HEK293 (cell line): ENCODE results near the gene TTLL4.

Experiments used
- CTCF ChIA-PET: fragments of 350-600 bp; formaldehyde crosslinking; extraction: SDS; loops from one replicate; lab custom pipeline; 2021; ENCODE audit warnings: antibody characterized with exemption; lab: Yijun Ruan, JAX
- POLR2A ChIA-PET: fragments of 300-600 bp; formaldehyde crosslinking; extraction: SDS; loops from one replicate; lab custom pipeline; 2020; ENCODE audit warnings: antibody characterized with exemption, inconsistent platforms; lab: Yijun Ruan, JAX
- H3K27ac ChIP-seq: fragments of 200-500 bp; sonication (Bioruptor generic); 2 replicates; pipeline ENCODE4 v1.5.1; 2014; ENCODE audit warnings: low read depth, low read length, control low read depth, inconsistent platforms; ENCODE audit errors: extremely low read depth
- H3K36me3 ChIP-seq, 2 experiments: fragments of 200-500 bp in 1 of 2; sonication (Bioruptor generic) in 1 of 2; 1 replicate in 1 of 2; 2 replicates in 1 of 2; pipeline ENCODE4 v1.5.1; 2014 to 2017; ENCODE audit warnings: inconsistent platforms in 2 of 2, low read length in 2 of 2; ENCODE audit not compliant: control insufficient read depth in 2 of 2, insufficient read depth in 1 of 2
- H3K4me1 ChIP-seq: fragments of 200-500 bp; sonication (Bioruptor generic); 2 replicates; pipeline ENCODE4 v1.5.1; 2014; ENCODE audit warnings: mild to moderate bottlenecking, low read length, inconsistent platforms; ENCODE audit not compliant: control insufficient read depth, insufficient read depth
- H3K4me3 ChIP-seq: 2 replicates; pipeline ENCODE4 v1.5.1; 2011; ENCODE audit warnings: low read depth, mild to moderate bottlenecking, control low read depth, low read length, moderate library complexity
- H3K9me3 ChIP-seq: fragments of 200-500 bp; sonication (Bioruptor generic); 2 replicates; pipeline ENCODE4 v1.5.1; 2014; ENCODE audit warnings: low read depth, low read length, inconsistent platforms; ENCODE audit not compliant: control insufficient read depth, insufficient read depth
- BCL11A ChIP-seq: fragments of 450-650 bp; formaldehyde crosslinking; IDR thresholded peaks from 2 replicates; pipeline ENCODE4 v1.5.1; 2016; ENCODE audit warnings: low read depth, missing biosample characterization, missing genetic modification characterization
- EGR2 ChIP-seq: fragments of 450-650 bp; formaldehyde crosslinking; IDR thresholded peaks from 2 replicates; pipeline ENCODE4 v1.5.1; 2016; ENCODE audit warnings: low read depth, missing biosample characterization, missing genetic modification characterization
- FEZF1 ChIP-seq: fragments of 450-650 bp; formaldehyde crosslinking; IDR thresholded peaks from 2 replicates; pipeline ENCODE4 v1.5.1; 2016; ENCODE audit warnings: missing biosample characterization, missing genetic modification characterization
- KLF10 ChIP-seq: fragments of 450-650 bp; IDR thresholded peaks from 2 replicates; pipeline ENCODE4 v1.5.1; 2018; ENCODE audit warnings: missing biosample characterization, mild to moderate bottlenecking, missing genetic modification characterization
- OSR2 ChIP-seq: fragments of 450-650 bp; formaldehyde crosslinking; IDR thresholded peaks from 2 replicates; pipeline ENCODE4 v1.5.1; 2016; ENCODE audit warnings: missing biosample characterization, missing genetic modification characterization
- SCRT1 ChIP-seq: fragments of 450-650 bp; formaldehyde crosslinking; IDR thresholded peaks from 2 replicates; pipeline ENCODE4 v1.5.1; 2016; ENCODE audit warnings: missing biosample characterization, missing genetic modification characterization, borderline replicate concordance
- SCRT2 ChIP-seq: fragments of 450-650 bp; formaldehyde crosslinking; IDR thresholded peaks from 2 replicates; pipeline ENCODE4 v1.5.1; 2016; ENCODE audit warnings: missing biosample characterization, missing genetic modification characterization
- SETDB1 ChIP-seq: IDR thresholded peaks from one replicate; pipeline ENCODE4 v1.6.1; 2017; ENCODE audit warnings: mild to moderate bottlenecking, low read length, moderate library complexity, mixed read lengths; ENCODE audit not compliant: insufficient read length
- TSHZ1 ChIP-seq: fragments of 450-650 bp; formaldehyde crosslinking; IDR thresholded peaks from 2 replicates; pipeline ENCODE4 v1.5.1; 2016; ENCODE audit warnings: missing biosample characterization, missing genetic modification characterization, borderline replicate concordance
- ZBTB1 ChIP-seq: fragments of 450-650 bp; formaldehyde crosslinking; IDR thresholded peaks from 2 replicates; pipeline ENCODE4 v1.5.1; 2016; ENCODE audit warnings: missing biosample characterization, missing genetic modification characterization
- ZBTB8A ChIP-seq: fragments of 450-650 bp; formaldehyde crosslinking; IDR thresholded peaks from 2 replicates; pipeline ENCODE4 v1.5.1; 2016; ENCODE audit warnings: missing biosample characterization, missing genetic modification characterization
- ZNF146 ChIP-seq: fragments of 450-650 bp; formaldehyde crosslinking; IDR thresholded peaks from 2 replicates; pipeline ENCODE4 v1.5.1; 2016; ENCODE audit warnings: missing biosample characterization, missing genetic modification characterization
- ZNF18 ChIP-seq: fragments of 450-650 bp; formaldehyde crosslinking; IDR thresholded peaks from 2 replicates; pipeline ENCODE4 v1.5.1; 2016; ENCODE audit warnings: missing biosample characterization, missing genetic modification characterization
- ZNF292 ChIP-seq: fragments of 450-650 bp; formaldehyde crosslinking; IDR thresholded peaks from 2 replicates; pipeline ENCODE4 v1.5.1; 2016; ENCODE audit warnings: low read depth, missing biosample characterization, missing genetic modification characterization, borderline replicate concordance
- ZNF433 ChIP-seq: fragments of 450-650 bp; formaldehyde crosslinking; IDR thresholded peaks from 2 replicates; pipeline ENCODE4 v1.5.1; 2016; ENCODE audit warnings: missing biosample characterization, missing genetic modification characterization, low read depth
- ZNF600 ChIP-seq: fragments of 450-650 bp; formaldehyde crosslinking; IDR thresholded peaks from 2 replicates; pipeline ENCODE4 v1.5.1; 2016; ENCODE audit warnings: missing biosample characterization, missing genetic modification characterization
- ZNF654 ChIP-seq: fragments of 450-650 bp; formaldehyde crosslinking; IDR thresholded peaks from 2 replicates; pipeline ENCODE4 v1.5.1; 2016; ENCODE audit warnings: low read depth, missing biosample characterization, missing genetic modification characterization
- ZNF677 ChIP-seq: fragments of 450-650 bp; IDR thresholded peaks from 2 replicates; pipeline ENCODE4 v1.5.0; 2018; ENCODE audit warnings: missing biosample characterization, mild to moderate bottlenecking, missing genetic modification characterization, moderate library complexity
- ZNF701 ChIP-seq: fragments of 450-650 bp; formaldehyde crosslinking; IDR thresholded peaks from 2 replicates; pipeline ENCODE4 v1.5.1; 2016; ENCODE audit warnings: missing biosample characterization, missing genetic modification characterization
- ZNF704 ChIP-seq: fragments of 450-650 bp; formaldehyde crosslinking; IDR thresholded peaks from 2 replicates; pipeline ENCODE4 v1.5.1; 2016; ENCODE audit warnings: missing biosample characterization, missing genetic modification characterization
- ZNF792 ChIP-seq: fragments of 450-650 bp; formaldehyde crosslinking; IDR thresholded peaks from 2 replicates; pipeline ENCODE4 v1.5.1; 2016; ENCODE audit warnings: missing biosample characterization, missing genetic modification characterization

The TTLL4 gene

GRCh38 chr2:218727502-218728165, 17.0 kb downstream of the TTLL4 start:
- ChIA-PET CTCF (interaction anchor here (0.5 to 3.7 kb wide), 10 partner anchors 16 to 562 kb away, joined by 3 to 27 read pairs (median 4); partner anchors contain the start of genes BCS1L and ZNF142), POLR2A (no interaction called here)
- Histone ChIP-seq H3K4me1 (peaks cover 18% of the 10 kb centered on the region), H3K27ac (no peak overlapping the region), H3K4me3 (no peak overlapping the region), H3K9me3 (peaks cover 3% of the 10 kb centered on the region; the same call in 1 of the 2 replicates), H3K36me3 (peaks cover 24 to 28% of the 10 kb centered on the region in 2 experiments)
- TF ChIP-seq SCRT2 (tag by site-specific recombination), result peak; percentile 75
- TF ChIP-seq ZNF654 (tag by site-specific recombination), result peak; percentile 23; the same call in 1 of the 2 replicates
- TF ChIP-seq SETDB1, result peak; percentile 76
- peak; percentile 49; the same call in 1 of the 2 replicates for TF ChIP-seq ZNF18 (tag by site-specific recombination)
- TF ChIP-seq SCRT1 (tag by site-specific recombination), result peak; percentile 59; the same call in 1 of the 2 replicates
- no peak for TF ChIP-seq FEZF1 (tag by site-specific recombination)
- TF ChIP-seq ZNF600, result no peak

DNA sequence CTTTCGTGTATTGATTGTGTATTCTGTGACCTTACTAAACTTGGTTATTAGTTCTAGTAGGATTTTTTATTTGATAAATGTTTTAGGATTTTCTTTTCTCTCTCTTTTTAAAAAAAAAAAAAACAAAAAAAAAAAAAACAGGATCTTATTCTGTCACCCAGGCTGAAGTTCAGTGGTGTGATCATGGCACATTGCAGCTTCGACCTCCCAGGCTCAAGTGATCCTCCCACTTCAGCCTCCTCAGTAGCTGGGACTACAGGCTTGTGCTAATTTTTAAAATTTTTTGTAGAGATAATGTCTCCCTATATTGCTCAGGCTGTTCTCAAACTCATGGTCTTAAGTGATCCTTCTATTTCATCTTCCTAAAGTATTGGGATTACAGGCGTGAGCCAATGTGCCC, 19.0 kb downstream of the TTLL4 start:
- CTCF ChIA-PET, result interaction anchor here (0.7 to 1.6 kb wide), 2 partner anchors 17 to 118 kb away, joined by 3 to 4 read pairs; no protein-coding TSS in a partner anchor
- Histone ChIP-seq H3K9me3 (peaks cover 3% of the 10 kb centered on the region; the same call in 1 of the 2 replicates), H3K4me3 (no peak overlapping the region), H3K27ac (no peak overlapping the region), H3K4me1 (peaks cover 6% of the 10 kb centered on the region), H3K36me3 (peaks cover 27 to 40% of the 10 kb centered on the region in 2 experiments)
- TF ChIP-seq KLF10 (tag by site-specific recombination) (no peak), ZBTB1 (tag by site-specific recombination) (no peak), ZNF704 (tag by site-specific recombination) (no peak), ZNF433 (tag by site-specific recombination) (no peak), OSR2 (tag by site-specific recombination) (no peak), ZNF792 (tag by site-specific recombination) (no peak), ZNF146 (tag by site-specific recombination) (no peak), ZNF600 (no peak), ZNF701 (tag by site-specific recombination) (no peak), BCL11A (tag by site-specific recombination) (no peak), ZNF654 (tag by site-specific recombination) (no peak)
- POLR2A ChIA-PET, result no interaction called here

DNA sequence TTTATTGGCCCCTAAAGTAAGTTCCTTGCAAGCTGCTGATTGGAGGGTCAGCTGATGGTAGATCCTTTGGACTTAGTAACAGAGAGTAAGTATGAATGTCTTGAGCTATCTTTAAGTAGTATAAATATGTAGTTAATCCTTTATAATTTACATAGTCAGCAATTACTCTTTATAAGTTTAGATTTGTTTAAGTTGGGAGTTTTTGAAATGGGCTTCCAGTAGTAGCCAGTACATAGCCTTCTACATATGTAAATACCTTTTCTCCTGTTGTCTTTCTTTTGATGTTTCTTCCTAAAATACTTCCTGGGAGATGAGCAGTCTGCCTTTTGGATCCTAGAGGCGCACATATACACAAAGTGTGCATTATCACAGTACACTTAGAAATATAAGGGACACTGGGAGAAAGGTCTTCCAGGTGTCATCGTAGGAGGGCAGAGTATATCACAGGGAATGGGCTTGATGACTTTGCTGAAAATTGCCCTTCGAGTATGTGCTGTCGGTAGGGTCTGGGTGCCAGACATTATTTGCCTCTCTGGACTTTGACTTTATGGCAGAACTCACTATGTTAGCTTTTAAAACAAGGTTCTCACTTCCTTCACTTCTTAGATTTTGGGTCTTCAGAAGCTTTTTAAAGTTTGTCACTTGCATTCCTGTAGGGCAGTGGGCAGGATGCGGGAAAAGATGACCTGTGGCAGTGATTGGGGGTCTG, 21.6 kb downstream of the TTLL4 start:
- H3K27ac ChIP-seq, result no peak overlapping the region
- no peak overlapping the region for H3K4me3 ChIP-seq
- no peaks in the 10 kb centered on the region for H3K9me3 ChIP-seq
- H3K36me3 ChIP-seq, result peaks cover 14 to 56% of the 10 kb centered on the region in 2 experiments
- H3K4me1 ChIP-seq, result peaks cover 6% of the 10 kb centered on the region
- ChIA-PET CTCF (interaction anchor here (0.8 to 3.2 kb wide), 8 partner anchors 10 to 248 kb away, joined by 3 to 24 read pairs (median 4); partner anchors contain the start of gene TTLL4), POLR2A (interaction anchor here (0.9 to 1.7 kb wide), 2 partner anchors 21 to 115 kb away, joined by 4 to 10 read pairs; partner anchors contain the start of gene TTLL4)
- TF ChIP-seq EGR2 (tag by site-specific recombination) (no peak), ZNF292 (tag by site-specific recombination) (no peak), ZNF701 (tag by site-specific recombination) (no peak), ZNF677 (tag by site-specific recombination) (no peak), TSHZ1 (tag by site-specific recombination) (no peak), ZBTB8A (tag by site-specific recombination) (no peak)
